Lower leg skin (tissue), 4 donors: ENCODE results near the gene ACP4. TPM values are rescaled to one million over a fixed set of nuclear protein-coding genes. Genes with fewer than 3 reads are reported as not detected.
A peak's percentile ranks its signal among the peaks of the same experiment; 100 is the strongest.

ENCODE experiments used
- DNase-seq, 2 donors: peaks; one replicate each; pipeline ENCODE4 v3.0.0-alpha.2; 2019; ENCODE audit warnings: low spot score in 2 of 2
- H3K4me3 ChIP-seq: fragments of 200-600 bp; sonication (generic); 2 replicates; pipeline ENCODE4 v1.5.1; 2017; ENCODE audit warnings: mild to moderate bottlenecking, low read depth; ENCODE audit not compliant: poor library complexity, severe bottlenecking
- POLR2A ChIP-seq, 2 donors: fragments of 450-650 bp; IDR thresholded peaks; one replicate each; pipeline ENCODE4 v1.6.1; 2016 to 2017; ENCODE audit warnings: antibody characterized with exemption in 2 of 2, mild to moderate bottlenecking in 1 of 2, moderate library complexity in 1 of 2
- WGBS, 2 donors: methylation state at CpG; one replicate each; pipeline ENCODE4 v1.1.5; 2018; 5-methylcytosine and 5-hydroxymethylcytosine counted together
- intact Hi-C: fragments of 100-400 bp; cut with DNase I; formaldehyde crosslinking; loops from one replicate; pipeline ENCODE4 v1.15.0; 2023; ENCODE audit warnings: low total_unique reads
- total RNA-seq, 4 donors: library from RNA; depleted of rRNA; stranded (reverse); fragments of >200 nt; gene quantifications; one replicate each; pipeline ENCODE4 v1.1.0, GENCODE V29; 2016
- TF ChIP-seq, protein P1 (sequence below), 3 donors: fragments of 450-650 bp; IDR thresholded peaks; one replicate each; pipeline ENCODE4 v1.5.1; 2016; ENCODE audit warnings: antibody characterized with exemption in 3 of 3, mild to moderate bottlenecking in 3 of 3, moderate library complexity in 2 of 3

Gene ACP4
- total RNA-seq, 4 donors from 2014 or later, result 0.58 to 3.1 TPM; not detected in 2

DNA sequence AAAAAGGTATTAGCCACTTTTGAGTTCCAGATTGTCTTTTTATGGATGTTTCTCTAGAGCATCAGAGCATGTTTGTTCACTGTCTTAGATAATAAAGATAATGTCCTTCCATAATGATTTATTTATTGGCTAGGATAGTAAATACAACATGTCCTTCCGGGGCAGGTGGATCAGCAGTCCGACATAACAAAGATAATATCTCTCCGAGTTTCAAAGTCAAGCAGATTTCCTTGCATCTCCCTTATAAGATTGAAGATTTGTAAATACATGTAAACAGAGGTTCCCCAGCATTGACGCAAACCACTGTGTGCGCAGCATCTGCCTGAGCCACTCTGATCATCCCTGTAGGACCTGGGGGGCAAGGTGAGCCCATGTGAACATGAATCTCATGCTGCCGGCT, 51.9 kb downstream of the ACP4 start:
- WGBS, 2 donors, result 82 to 85% methylated on average over 6 of the region's 6 CpGs
- TF ChIP-seq, protein P1, sequence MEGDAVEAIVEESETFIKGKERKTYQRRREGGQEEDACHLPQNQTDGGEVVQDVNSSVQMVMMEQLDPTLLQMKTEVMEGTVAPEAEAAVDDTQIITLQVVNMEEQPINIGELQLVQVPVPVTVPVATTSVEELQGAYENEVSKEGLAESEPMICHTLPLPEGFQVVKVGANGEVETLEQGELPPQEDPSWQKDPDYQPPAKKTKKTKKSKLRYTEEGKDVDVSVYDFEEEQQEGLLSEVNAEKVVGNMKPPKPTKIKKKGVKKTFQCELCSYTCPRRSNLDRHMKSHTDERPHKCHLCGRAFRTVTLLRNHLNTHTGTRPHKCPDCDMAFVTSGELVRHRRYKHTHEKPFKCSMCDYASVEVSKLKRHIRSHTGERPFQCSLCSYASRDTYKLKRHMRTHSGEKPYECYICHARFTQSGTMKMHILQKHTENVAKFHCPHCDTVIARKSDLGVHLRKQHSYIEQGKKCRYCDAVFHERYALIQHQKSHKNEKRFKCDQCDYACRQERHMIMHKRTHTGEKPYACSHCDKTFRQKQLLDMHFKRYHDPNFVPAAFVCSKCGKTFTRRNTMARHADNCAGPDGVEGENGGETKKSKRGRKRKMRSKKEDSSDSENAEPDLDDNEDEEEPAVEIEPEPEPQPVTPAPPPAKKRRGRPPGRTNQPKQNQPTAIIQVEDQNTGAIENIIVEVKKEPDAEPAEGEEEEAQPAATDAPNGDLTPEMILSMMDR (IDR thresholded peaks at IDR 0.05), result no peak
- no peak for TF ChIP-seq POLR2A (IDR thresholded peaks at IDR 0.05)
- peak in 1 of 2 donors; percentile 7 for DNase-seq
- H3K4me3 ChIP-seq, result no peak overlapping the region
- intact Hi-C loops, result no loop called here

DNA sequence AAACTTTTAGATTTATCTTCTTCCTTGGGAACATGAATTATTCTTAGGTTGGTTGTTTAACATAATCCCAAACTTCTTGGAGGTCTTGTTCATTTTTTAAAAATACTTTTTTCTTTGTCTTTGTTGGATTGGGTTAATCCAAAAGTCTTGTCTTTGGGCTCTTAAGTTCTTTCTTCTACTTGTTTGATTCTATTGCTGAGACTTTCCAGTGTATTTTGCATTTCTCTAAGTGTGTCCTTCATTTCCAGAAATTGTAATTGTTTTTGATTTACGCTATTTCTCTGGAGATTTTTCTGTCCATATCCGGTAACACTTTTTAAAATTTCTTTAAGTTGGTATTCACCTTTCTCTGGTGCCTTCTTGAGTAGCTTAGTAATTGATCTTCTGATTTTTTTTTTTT, 53.0 kb downstream of the ACP4 start:
- no peak for TF ChIP-seq POLR2A (IDR thresholded peaks at IDR 0.05)
- TF ChIP-seq, protein P1 (IDR thresholded peaks at IDR 0.05), result no peak
- intact Hi-C loops, result no loop called here
- WGBS, 2 donors, result 94 to 96% methylated on average over 2 of the region's 2 CpGs

DNA sequence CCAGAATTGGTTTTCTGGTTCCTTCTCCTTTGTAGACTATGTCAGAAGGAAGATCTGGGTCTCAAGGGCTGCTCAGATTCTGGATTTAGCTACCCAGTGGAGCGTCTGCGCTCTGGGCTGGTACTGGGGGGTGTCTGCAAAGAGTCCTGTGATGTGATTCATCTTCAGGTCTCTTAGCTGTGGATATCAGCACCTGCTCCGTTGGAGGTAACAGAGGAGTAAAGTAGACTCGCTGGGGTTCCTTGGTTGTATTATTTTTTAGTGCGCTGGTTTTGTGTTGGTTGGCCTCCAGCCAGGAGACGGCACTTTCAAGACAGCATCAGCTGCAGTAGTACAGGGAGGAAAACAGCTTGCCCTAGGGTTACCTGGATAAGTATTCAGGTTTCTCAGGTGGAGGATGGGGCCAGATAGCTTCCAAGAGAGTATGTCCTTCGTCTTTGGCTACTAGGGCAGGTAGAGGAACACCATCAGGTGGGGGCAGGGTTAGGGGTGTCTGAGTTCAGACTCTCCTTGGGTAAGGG, 53.5 kb downstream of the ACP4 start:
- H3K4me3 ChIP-seq, result no peak overlapping the region
- TF ChIP-seq, protein P1 (IDR thresholded peaks at IDR 0.05), result no peak
- TF ChIP-seq POLR2A (IDR thresholded peaks at IDR 0.05), result no peak
- intact Hi-C loops, result no loop called here
- WGBS, 2 donors, result 50 to 66% methylated on average over 7 of the region's 7 CpGs
- DNase-seq, result peak in 1 of 2 donors; percentile 75

More for the DNA sequence above, 53.0 kb downstream of the ACP4 start:
- no peak for DNase-seq
- no peak overlapping the region for H3K4me3 ChIP-seq

DNA sequence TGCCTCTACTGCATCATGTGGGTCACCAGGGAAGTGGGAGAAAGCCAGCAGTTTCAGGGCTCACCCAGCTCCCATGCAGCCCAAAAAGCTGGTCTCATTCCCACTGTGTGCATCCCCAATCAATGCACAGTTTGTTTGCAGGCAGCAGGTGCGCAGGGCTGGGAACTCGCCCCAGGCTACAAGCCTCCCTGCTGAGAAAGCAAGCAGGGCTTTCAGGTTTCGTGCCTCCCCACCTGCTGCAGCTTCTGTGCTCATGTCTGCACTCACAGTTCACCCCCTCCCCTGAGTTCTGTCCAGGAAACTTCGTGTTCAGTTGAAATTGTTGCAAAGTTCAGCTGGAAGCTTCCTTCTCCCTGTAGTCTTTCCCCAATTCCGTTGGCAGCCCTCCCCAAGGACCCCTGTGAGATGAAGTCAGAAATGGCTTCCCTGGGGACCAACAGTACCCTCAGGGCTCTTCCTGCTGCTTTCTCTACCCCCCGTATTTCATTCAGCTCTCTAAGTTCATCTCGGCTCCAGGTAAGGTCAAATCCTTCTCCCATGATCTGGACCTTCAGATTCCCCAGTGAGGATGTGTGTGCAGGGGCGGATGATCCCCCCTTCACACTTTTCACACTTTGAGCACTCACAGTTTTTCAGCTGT, 54.2 kb downstream of the ACP4 start:
- DNase-seq, result peak in 1 of 2 donors; percentile 59
- WGBS, 2 donors, result 53 to 63% methylated on average over 8 of the region's 8 CpGs
- no peak overlapping the region for H3K4me3 ChIP-seq
- TF ChIP-seq, protein P1 (IDR thresholded peaks at IDR 0.05), result no peak
- TF ChIP-seq POLR2A (IDR thresholded peaks at IDR 0.05), result no peak
- intact Hi-C loops, result no loop called here

Other genes starting within 250 kb of the ACP4 start
- gene LRRC4B, start 222.0 kb upstream of the ACP4 start, total RNA-seq, result 1 to 10 TPM in 1 of 4 donors, under 1 TPM in 3; 0.23 to 1.8 (median 0.35) TPM
- under 1 TPM in 3 of 4 donors, not detected in 1; 0.29 to 0.49 (median 0.42) TPM for gene SYT3, start 150.5 kb upstream of the ACP4 start, total RNA-seq
- gene C19orf81, start 141.0 kb upstream of the ACP4 start, total RNA-seq, result 1 to 10 TPM in 1 of 4 donors, under 1 TPM in 1, not detected in 2; 0.91 to 1.4 TPM
- 1 to 10 TPM in 2 of 4 donors, under 1 TPM in 2; 0.30 to 1.6 (median 0.67) TPM for gene SHANK1, start 70.6 kb upstream of the ACP4 start, total RNA-seq
- gene CLEC11A, start 67.1 kb upstream of the ACP4 start, total RNA-seq, result 10 to 100 TPM in 2 of 4 donors, 1 to 10 TPM in 2; 9.5 to 19.2 (median 11.9) TPM
- gene GPR32, start 20.0 kb upstream of the ACP4 start, total RNA-seq, result not detected
- 10 to 100 TPM; 35.9 to 49.9 (median 46.6) TPM for gene KLK1, start 33.4 kb downstream of the ACP4 start, total RNA-seq
- gene KLK15, start 43.2 kb downstream of the ACP4 start, total RNA-seq, result not detected
- gene KLK3, start 64.5 kb downstream of the ACP4 start, total RNA-seq, result 100 to 1,000 TPM in 1 of 4 donors, 10 to 100 TPM in 1, 1 to 10 TPM in 1, under 1 TPM in 1; 0.13 to 119 (median 10.4) TPM
- 10 to 100 TPM in 1 of 4 donors, 1 to 10 TPM in 1, not detected in 2; 5.3 to 31.2 TPM for gene KLK2, start 83.0 kb downstream of the ACP4 start, total RNA-seq
- under 1 TPM; 0.47 to 0.84 (median 0.74) TPM for gene KLK4, start 121.0 kb downstream of the ACP4 start, total RNA-seq
- gene KLK5, start 162.6 kb downstream of the ACP4 start, total RNA-seq, result 100 to 1,000 TPM; 179 to 310 (median 271) TPM
- 1 to 10 TPM in 3 of 4 donors, under 1 TPM in 1; 0.27 to 9.5 (median 5.1) TPM for gene KLK6, start 179.2 kb downstream of the ACP4 start, total RNA-seq
- gene KLK7, start 193.5 kb downstream of the ACP4 start, total RNA-seq, result 100 to 1,000 TPM; 206 to 251 (median 224) TPM
- 100 to 1,000 TPM in 3 of 4 donors, 10 to 100 TPM in 1; 67.1 to 117 (median 106) TPM for gene KLK8, start 211.2 kb downstream of the ACP4 start, total RNA-seq
- gene KLK10, start 229.3 kb downstream of the ACP4 start, total RNA-seq, result 10 to 100 TPM; 30.0 to 94.1 (median 57.2) TPM
- 100 to 1,000 TPM; 219 to 420 (median 258) TPM for gene KLK11, start 236.2 kb downstream of the ACP4 start, total RNA-seq
- gene KLK12, start 244.6 kb downstream of the ACP4 start, total RNA-seq, result 1 to 10 TPM in 1 of 4 donors, under 1 TPM in 1, not detected in 2; 0.96 to 2.1 TPM